ENCODE measurements around the gene ZNF497. TPM values are rescaled to one million over a fixed set of nuclear protein-coding genes. Genes with fewer than 3 reads are reported as not detected.
A peak's percentile ranks its signal among the peaks of the same experiment; 100 is the strongest.

ZNF497 gene
- total and polyA plus RNA-seq, 10 of the 15 experiments (the other 5 are each of a cell fraction or from before 2014, with no cell fraction given), result 0.09 to 0.82 (median 0.28) TPM

DNA sequence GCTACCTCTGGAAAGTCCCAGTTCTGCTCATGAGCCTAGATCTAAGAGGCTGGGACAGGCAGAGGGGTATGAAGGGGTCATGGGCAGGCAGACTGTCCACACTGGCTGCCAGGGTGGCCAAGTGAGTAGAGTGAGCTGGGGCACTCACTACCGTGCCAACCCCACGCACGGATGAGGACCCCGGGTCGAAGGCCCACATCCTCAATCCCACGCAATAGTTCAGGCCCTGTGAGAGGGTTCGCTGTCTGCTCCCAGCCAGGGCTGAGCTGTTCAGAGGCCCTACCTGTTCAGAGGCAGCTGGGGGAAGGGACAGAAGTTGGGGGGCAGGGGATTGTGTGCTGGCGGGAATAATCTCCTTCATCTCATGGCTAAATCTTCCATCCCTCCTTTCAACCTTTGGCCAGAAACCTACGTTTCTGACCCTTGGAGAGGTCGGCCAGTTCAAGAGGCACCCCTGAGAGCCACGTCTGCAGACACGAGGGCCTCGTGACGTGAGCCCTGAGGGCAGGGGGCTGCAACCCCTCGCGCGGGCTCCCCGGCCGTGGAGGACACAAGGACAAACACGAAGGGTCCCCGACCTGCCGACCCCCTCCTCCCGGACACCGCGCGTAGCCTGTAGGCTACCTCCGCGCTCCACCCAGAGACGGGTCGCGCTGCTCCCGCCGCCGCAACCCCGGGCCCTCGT lies 23.5 kb upstream of the ZNF497 start (continued):
- TF ChIP-seq, protein P1, sequence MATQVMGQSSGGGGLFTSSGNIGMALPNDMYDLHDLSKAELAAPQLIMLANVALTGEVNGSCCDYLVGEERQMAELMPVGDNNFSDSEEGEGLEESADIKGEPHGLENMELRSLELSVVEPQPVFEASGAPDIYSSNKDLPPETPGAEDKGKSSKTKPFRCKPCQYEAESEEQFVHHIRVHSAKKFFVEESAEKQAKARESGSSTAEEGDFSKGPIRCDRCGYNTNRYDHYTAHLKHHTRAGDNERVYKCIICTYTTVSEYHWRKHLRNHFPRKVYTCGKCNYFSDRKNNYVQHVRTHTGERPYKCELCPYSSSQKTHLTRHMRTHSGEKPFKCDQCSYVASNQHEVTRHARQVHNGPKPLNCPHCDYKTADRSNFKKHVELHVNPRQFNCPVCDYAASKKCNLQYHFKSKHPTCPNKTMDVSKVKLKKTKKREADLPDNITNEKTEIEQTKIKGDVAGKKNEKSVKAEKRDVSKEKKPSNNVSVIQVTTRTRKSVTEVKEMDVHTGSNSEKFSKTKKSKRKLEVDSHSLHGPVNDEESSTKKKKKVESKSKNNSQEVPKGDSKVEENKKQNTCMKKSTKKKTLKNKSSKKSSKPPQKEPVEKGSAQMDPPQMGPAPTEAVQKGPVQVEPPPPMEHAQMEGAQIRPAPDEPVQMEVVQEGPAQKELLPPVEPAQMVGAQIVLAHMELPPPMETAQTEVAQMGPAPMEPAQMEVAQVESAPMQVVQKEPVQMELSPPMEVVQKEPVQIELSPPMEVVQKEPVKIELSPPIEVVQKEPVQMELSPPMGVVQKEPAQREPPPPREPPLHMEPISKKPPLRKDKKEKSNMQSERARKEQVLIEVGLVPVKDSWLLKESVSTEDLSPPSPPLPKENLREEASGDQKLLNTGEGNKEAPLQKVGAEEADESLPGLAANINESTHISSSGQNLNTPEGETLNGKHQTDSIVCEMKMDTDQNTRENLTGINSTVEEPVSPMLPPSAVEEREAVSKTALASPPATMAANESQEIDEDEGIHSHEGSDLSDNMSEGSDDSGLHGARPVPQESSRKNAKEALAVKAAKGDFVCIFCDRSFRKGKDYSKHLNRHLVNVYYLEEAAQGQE (IDR thresholded peaks at IDR 0.05; ENCODE audit: low read depth, low read length), result no peak
- TF ChIP-seq, protein P2, sequence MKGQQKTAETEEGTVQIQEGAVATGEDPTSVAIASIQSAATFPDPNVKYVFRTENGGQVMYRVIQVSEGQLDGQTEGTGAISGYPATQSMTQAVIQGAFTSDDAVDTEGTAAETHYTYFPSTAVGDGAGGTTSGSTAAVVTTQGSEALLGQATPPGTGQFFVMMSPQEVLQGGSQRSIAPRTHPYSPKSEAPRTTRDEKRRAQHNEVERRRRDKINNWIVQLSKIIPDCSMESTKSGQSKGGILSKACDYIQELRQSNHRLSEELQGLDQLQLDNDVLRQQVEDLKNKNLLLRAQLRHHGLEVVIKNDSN (IDR thresholded peaks at IDR 0.05; ENCODE audit: borderline replicate concordance, extremely low read length, insufficient read depth, low read depth, low read length), result no peak
- no peak for TF ChIP-seq CHD2 (IDR thresholded peaks at IDR 0.05; ENCODE audit: borderline replicate concordance, low read depth, low read length)
- TF ChIP-seq, protein P3, sequence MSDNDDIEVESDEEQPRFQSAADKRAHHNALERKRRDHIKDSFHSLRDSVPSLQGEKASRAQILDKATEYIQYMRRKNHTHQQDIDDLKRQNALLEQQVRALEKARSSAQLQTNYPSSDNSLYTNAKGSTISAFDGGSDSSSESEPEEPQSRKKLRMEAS (IDR thresholded peaks at IDR 0.05; ENCODE audit: low read depth, low read length), result no peak
- TF ChIP-seq PAX5 (IDR thresholded peaks at IDR 0.05; ENCODE audit: borderline replicate concordance, low read depth, low read length), result no peak
- TF ChIP-seq RELA (IDR thresholded peaks at IDR 0.05; ENCODE audit: borderline replicate concordance, partially characterized antibody), result peak; percentile 15
- TF ChIP-seq STAT1 (conservative IDR thresholded peaks at IDR 0.05), result no peak
- TF ChIP-seq NFIC (IDR thresholded peaks at IDR 0.05; ENCODE audit: low read depth, low read length), result no peak
- TF ChIP-seq NFYB (IDR thresholded peaks at IDR 0.05; ENCODE audit: insufficient read depth, low read depth, low read length), result no peak
- TF ChIP-seq, protein P4, sequence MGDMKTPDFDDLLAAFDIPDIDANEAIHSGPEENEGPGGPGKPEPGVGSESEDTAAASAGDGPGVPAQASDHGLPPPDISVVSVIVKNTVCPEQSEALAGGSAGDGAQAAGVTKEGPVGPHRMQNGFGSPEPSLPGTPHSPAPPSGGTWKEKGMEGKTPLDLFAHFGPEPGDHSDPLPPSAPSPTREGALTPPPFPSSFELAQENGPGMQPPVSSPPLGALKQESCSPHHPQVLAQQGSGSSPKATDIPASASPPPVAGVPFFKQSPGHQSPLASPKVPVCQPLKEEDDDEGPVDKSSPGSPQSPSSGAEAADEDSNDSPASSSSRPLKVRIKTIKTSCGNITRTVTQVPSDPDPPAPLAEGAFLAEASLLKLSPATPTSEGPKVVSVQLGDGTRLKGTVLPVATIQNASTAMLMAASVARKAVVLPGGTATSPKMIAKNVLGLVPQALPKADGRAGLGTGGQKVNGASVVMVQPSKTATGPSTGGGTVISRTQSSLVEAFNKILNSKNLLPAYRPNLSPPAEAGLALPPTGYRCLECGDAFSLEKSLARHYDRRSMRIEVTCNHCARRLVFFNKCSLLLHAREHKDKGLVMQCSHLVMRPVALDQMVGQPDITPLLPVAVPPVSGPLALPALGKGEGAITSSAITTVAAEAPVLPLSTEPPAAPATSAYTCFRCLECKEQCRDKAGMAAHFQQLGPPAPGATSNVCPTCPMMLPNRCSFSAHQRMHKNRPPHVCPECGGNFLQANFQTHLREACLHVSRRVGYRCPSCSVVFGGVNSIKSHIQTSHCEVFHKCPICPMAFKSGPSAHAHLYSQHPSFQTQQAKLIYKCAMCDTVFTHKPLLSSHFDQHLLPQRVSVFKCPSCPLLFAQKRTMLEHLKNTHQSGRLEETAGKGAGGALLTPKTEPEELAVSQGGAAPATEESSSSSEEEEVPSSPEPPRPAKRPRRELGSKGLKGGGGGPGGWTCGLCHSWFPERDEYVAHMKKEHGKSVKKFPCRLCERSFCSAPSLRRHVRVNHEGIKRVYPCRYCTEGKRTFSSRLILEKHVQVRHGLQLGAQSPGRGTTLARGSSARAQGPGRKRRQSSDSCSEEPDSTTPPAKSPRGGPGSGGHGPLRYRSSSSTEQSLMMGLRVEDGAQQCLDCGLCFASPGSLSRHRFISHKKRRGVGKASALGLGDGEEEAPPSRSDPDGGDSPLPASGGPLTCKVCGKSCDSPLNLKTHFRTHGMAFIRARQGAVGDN (IDR thresholded peaks at IDR 0.05), result no peak
- TF ChIP-seq JUND (IDR thresholded peaks at IDR 0.05; ENCODE audit: low read depth, low read length), result no peak
- TF ChIP-seq RB1 (IDR thresholded peaks at IDR 0.05; ENCODE audit: borderline replicate concordance), result no peak
- TF ChIP-seq, protein P5, sequence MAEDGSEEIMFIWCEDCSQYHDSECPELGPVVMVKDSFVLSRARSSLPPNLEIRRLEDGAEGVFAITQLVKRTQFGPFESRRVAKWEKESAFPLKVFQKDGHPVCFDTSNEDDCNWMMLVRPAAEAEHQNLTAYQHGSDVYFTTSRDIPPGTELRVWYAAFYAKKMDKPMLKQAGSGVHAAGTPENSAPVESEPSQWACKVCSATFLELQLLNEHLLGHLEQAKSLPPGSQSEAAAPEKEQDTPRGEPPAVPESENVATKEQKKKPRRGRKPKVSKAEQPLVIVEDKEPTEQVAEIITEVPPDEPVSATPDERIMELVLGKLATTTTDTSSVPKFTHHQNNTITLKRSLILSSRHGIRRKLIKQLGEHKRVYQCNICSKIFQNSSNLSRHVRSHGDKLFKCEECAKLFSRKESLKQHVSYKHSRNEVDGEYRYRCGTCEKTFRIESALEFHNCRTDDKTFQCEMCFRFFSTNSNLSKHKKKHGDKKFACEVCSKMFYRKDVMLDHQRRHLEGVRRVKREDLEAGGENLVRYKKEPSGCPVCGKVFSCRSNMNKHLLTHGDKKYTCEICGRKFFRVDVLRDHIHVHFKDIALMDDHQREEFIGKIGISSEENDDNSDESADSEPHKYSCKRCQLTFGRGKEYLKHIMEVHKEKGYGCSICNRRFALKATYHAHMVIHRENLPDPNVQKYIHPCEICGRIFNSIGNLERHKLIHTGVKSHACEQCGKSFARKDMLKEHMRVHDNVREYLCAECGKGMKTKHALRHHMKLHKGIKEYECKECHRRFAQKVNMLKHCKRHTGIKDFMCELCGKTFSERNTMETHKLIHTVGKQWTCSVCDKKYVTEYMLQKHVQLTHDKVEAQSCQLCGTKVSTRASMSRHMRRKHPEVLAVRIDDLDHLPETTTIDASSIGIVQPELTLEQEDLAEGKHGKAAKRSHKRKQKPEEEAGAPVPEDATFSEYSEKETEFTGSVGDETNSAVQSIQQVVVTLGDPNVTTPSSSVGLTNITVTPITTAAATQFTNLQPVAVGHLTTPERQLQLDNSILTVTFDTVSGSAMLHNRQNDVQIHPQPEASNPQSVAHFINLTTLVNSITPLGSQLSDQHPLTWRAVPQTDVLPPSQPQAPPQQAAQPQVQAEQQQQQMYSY (CRISPR knock-in tag; IDR thresholded peaks at IDR 0.05), result no peak
- 0 out of 2 replicates have a peak, but pooled peaks have one; percentile 13 for TF ChIP-seq DPF2 (IDR thresholded peaks at IDR 0.05)
- peak; percentile 61 for TF ChIP-seq POLR2A (IDR thresholded peaks at IDR 0.05; ENCODE audit: low read depth, low read length)
- TF ChIP-seq, protein P6, sequence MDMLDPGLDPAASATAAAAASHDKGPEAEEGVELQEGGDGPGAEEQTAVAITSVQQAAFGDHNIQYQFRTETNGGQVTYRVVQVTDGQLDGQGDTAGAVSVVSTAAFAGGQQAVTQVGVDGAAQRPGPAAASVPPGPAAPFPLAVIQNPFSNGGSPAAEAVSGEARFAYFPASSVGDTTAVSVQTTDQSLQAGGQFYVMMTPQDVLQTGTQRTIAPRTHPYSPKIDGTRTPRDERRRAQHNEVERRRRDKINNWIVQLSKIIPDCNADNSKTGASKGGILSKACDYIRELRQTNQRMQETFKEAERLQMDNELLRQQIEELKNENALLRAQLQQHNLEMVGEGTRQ (IDR thresholded peaks at IDR 0.05; ENCODE audit: borderline replicate concordance, low read depth, low read length), result no peak

Data from GM12878 (cell line).